Stimulated activated CD4-positive, alpha-beta T cell treated with anti-CD3 and anti-CD28 coated beads, TNF-alpha, amount 100 ng/mL, for 1 hour (primary cell): ENCODE data around the gene FBRSL1.
"Not testable (repeated sequence)": the region's sequence is repeated elsewhere in the genome, so short reads cannot be mapped to it uniquely, and the experiment has no call there.

Source experiments
- DNase-seq, 3 donors: peaks; one replicate each; pipeline ENCODE4 v3.0.0-alpha.2; 2020; ENCODE audit warnings: low read depth in 3 of 3, low spot score in 1 of 3

The FBRSL1 gene

GRCh38 chr12:132470397-132470796, 19.6 kb upstream of the FBRSL1 start:
- no peak for DNase-seq

DNA sequence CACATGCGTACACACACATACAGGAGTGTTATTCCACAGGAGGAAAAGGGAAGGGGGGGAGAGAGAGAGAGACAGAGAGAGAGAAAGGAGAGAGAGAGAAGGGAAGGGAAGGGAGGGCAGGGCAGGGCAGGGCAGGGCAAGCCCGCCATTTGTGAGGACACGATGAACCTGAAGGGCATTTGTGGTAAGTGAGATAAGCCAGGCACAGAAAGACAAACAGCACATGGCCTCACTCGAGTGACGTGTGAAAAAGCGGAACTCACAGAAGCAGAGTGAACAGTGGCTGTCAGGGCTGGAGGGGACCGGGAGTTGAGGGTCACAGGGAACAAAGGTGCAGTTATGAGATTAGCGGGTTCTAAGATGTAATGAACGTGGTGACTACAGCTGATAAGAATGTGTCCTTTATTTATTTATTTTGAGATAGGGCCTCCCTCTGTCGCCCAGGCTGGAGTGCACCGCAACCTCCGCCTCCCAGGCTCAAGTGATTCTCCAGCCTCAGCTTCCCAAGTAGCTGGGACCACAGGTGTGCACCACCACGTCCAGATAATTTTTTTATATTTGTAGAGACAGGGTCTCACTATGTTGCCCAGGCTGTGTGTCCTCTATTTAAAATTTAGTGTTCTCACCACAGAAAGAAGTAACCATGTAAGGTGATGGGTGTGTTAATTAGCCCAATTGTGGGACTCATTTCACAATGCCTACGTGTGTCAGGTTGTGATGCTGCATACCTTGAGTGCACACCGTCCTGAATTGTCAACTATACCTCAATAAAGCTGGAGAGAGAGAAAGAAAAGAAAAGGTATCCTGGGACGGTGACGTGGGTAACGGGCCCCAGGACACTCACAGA, 18.7 kb upstream of the FBRSL1 start:
- DNase-seq = no peak

GRCh38 chr12:132471858-132472255, 18.1 kb upstream of the FBRSL1 start:
- no peak for DNase-seq

GRCh38 chr12:132472386-132472785, 17.6 kb upstream of the FBRSL1 start:
- no peak for DNase-seq

DNA sequence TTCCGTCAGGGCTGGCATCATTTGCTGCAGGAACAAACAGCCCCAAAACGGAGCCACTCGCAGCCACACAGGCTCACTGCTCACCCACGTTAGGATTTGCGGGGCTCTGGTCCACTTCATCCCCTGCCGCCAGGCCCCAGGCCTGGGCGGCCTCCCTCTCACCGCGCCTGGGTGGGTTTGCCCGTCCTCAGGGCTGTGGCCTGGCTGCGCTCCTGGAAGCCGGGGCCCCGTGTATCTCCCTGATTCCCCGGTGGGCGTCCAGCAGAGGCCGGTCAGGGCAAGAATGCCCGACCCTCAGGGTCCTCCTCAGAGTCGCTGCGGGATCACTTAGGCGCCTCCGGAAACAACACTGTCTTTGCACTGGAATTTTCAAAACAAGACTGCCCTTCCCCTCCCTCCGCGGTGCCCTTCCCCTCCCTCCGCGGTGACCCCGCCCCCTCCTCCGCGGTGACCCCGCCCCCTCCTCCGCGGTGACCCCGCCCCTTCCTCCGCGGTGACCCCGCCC, 15.7 kb upstream of the FBRSL1 start:
- DNase-seq = no peak

DNA sequence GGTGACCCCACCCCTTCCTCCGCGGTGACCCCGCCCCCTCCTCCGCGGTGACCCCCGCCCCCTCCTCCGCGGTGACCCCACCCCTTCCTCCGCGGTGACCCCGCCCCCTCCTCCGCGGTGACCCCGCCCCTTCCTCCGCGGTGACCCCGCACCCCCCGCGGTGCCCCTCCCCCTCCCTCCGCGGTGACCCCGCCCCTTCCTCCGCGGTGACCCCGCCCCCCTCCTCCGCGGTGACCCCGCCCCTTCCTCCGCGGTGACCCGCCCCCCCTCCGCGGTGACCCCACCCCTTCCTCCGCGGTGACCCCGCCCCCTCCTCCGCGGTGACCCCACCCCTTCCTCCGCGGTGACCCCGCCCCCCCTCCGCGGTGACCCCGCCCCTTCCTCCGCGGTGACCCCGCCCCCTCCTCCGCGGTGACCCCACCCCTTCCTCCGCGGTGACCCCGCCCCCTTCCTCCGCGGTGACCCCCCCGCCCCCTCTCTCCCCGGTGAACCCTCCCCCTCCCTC, 15.1 kb upstream of the FBRSL1 start:
- not testable (repeated sequence) for DNase-seq

DNA sequence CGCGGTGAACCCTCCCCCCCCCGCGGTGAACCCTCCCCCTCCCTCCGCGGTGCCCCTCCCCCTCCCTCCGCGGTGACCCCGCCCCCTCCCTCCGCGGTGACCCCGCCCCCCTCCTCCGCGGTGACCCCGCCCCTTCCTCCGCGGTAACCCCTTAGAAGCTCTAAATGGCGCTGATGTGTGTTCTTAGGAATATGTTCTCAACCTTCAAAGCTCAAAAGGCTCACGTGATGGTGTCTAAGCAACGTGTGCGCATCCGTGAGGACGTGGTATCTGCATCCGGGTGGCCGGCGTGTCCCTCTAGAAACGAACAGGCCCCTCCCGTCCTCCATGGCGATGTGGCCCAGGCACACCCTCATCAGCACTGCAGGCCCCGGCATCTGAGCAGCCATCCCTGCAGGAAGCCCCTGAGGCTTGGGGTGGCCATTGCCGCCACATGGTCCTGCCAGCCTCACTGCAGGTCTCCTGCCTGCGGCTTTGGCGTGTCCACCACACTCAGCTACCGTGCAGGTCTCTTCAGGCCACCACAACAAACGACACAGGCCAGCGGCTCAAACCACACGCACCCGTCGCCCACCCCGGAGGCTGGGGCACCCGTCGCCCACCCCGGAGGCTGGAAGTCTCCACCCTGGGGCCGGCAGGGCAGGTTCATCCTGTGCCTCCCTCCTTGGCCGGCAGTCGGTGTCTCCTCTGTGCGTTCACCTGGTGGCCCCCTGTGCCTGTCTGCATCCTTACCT, 14.5 kb upstream of the FBRSL1 start:
- DNase-seq = no peak

GRCh38 chr12:132476038-132476414, 13.9 kb upstream of the FBRSL1 start:
- DNase-seq = no peak

DNA sequence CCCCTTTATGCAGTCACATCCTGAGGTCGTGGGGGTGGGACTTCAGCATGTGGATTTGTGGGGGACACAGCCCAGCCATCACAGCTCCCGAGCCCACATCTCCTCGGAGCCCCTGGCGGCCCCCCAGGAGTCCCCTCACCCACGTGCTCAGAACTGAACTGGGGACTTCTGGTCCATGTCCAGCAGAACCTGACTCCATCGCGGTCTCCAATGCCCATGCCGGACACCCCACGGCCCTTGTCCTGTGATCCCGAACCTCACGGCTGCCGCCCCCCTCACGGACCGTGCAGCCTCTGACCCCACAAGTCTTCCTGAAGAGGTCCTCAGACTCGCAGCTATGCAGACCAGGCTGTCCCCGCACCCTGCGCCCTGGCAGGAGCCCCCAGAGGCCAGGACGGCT, 13.5 kb upstream of the FBRSL1 start:
- no peak for DNase-seq

- DNase-seq = no peak
These were observed 12.8 kb upstream of the FBRSL1 start for GRCh38 chr12:132477017-132477702.

GRCh38 chr12:132477703-132478432, 12.1 kb upstream of the FBRSL1 start:
- DNase-seq = no peak

- DNase-seq = no peak
These were observed 11.5 kb upstream of the FBRSL1 start for GRCh38 chr12:132478433-132478803.

- DNase-seq = no peak
These were observed 11.1 kb upstream of the FBRSL1 start for GRCh38 chr12:132478845-132479244.

DNA sequence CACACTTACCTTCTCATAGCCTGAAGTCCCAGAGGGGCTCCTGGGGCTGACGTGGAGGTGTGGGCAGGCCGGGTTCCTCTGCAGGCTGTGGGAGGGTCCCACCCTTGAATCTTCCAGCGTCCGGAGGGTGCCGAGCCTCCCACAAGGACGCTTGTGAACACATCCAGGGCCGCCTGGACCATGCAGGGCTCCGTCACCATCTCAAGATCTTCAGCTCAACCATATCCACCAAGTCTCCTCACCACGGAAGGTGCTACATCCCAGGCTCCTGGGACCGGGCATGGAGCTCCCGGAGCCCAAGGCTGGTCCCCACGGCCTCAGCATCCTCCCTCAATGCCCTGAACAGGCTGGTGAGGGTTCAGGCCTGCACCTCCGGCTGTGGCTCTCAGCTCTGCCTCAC, 10.7 kb upstream of the FBRSL1 start:
- no peak for DNase-seq

GRCh38 chr12:132479938-132480622, 9.9 kb upstream of the FBRSL1 start:
- no peak for DNase-seq

GRCh38 chr12:132480623-132481132, 9.3 kb upstream of the FBRSL1 start:
- no peak for DNase-seq

DNA sequence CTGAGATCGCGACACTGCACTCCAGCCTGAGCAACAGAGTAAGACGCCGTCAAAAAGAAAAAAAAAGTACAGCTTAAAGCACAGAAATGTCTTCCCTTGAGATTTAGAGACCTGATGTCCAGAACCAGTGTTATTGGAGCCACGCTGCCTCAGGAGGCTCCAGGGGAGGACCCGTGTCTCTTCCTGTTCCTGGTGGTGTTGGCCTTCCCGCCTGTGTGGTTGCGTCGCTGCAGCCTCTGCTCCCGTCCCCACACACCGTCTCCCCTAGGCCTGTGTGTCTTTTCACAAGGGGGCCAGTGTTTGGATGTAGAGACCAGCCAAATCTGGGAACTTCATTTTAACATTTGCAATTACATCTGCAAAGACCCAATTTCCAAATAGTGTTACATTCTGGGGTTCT, 8.6 kb upstream of the FBRSL1 start:
- no peak for DNase-seq

GRCh38 chr12:132481771-132482745, 7.9 kb upstream of the FBRSL1 start:
- no peak for DNase-seq

DNA sequence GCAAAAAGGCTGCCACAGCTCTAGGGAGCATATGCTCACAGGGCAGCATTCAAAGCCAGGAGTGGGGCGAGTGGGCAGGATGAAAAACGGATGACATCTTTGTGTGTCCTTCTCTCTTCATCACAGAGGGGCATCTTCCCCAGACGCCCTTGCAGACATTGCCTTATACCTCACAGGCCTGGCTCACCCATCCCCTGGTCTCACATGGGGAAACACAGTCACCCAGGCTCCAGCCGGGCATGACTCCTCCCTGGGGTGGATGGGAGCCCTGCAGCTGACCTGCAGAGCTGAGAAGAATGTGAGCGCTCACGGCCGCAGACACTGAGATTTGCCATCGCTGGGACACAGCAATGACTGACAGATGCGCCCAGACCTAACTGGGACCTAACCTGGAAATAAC, 7.2 kb upstream of the FBRSL1 start:
- no peak for DNase-seq
